GM18907 (cell line): Measurements from ENCODE around the gene MUC6.
"Not testable (repeated sequence)": the region's sequence is repeated elsewhere in the genome, so short reads cannot be mapped to it uniquely, and the experiment has no call there.

Experiments used
- ATAC-seq: cut with Tn5 transposase; IDR thresholded peaks from one replicate; pipeline ENCODE4 v1.9.1; 2021; ENCODE audit warnings: mild to moderate bottlenecking, moderate library complexity; ENCODE audit not compliant: unreplicated experiment

Gene MUC6

DNA sequence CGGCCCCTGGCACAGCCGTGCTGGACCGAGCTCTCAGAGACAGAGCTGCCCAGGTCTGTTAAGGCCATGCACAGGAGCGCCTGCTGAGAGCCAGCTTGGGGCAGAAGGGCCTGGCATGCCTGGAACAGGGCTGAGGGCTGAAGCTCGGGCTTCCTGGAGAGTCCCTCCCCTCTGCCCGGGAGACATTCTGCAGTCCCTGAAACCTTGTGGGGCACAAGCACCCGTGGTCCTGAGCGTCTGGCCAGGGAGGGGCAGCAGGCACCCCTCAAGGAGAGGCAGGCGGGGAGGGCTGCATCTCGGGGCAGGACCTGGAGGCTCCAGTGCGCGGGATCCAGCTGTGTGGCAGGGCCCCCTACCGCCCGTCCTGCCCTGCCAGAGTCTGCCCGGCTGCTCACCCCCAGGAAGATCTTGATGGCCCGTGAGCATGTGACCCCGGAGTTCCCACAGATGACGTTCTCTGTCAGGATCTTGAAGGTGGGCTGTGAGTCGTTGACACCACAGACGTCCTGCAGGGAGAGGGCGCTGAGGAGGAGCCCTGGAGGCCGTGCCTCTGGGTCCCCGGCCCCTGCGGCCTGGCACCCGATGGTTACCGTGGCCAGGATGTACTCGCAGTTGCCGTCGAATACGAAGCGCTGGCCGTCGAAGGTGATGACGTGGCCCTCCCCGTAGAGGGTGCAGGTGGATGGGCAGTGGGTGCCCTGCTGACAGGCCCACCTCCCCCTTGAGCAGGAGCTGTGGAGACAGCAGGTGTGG, 10.9 kb downstream of the MUC6 start:
- ATAC-seq, result no peak

DNA sequence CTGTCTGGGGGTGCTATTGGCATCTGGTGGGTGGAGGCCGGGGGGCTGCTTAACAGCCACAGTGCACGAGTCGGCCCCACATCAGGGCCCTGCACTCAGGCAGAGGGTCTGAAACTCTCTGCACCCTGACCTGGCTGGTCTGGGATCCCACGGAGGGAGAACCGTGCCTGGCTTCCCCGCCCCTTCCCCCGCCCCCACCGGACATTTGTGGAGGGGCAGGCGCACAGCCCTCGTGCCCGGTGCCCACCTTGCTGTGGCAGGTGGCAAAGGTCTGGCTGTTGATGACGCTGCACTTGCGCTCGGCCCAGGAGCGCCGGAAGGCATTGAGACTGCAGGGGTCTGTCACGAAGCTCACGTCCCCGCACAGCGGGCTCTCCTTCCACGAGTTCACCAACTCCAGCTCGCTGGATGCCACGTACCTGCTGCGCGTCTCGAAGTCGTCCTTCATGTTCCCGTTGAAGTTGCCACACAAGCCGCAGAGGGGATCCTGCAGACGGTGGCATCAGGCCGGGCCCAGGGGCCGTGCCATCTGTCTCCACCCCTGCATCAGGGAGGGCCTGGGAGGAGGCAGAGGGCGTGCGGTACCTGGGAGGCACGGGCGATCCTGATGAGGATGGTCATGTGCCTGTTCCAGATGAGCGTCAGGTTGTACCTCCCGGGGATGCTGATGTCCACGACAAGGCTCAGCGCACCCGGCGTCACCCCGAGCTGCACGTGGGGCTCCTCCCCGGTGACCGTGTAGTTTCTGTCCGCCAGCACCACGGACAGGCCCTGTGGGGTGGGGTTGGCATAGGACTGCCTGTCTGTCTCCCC, 11.7 kb downstream of the MUC6 start:
- no peak for ATAC-seq

DNA sequence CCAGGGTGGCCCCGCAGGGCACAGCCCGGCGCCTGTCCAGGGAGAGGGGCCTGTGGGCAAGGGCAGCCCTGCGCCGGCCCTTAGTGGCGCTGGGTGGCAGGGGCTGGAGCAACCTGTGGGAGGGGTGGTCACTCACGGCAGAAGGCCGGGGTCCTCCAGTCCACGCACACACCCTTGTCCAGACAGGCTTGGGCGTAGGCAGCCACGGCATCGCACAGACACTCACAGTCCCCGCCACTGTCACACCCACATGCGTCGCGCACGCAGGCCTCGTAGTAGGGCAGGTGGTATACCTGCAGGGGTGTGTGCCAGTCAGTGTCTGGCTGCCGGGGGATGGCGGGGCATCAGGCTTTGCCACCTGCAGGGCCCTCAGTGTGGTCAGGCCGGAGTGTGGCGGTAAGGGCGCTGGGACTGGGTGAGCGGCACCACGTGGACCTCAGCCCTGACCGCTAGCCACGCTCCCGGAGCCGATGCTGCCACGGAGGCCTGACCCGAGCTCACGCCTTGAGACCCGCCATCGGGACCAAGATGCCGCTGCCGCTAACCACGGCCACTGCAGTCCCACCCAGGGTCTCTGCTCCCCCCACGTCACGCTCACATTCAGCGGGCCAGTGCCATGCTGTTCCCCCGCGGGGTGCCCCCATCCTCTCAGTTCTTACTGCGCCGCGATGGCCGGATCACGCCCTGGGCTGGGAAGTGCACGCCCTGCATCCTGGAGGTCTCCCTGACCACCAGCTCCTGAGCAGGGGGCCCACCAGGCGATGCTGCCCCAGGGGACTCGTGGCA, 12.5 kb downstream of the MUC6 start:
- ATAC-seq, result no peak

DNA sequence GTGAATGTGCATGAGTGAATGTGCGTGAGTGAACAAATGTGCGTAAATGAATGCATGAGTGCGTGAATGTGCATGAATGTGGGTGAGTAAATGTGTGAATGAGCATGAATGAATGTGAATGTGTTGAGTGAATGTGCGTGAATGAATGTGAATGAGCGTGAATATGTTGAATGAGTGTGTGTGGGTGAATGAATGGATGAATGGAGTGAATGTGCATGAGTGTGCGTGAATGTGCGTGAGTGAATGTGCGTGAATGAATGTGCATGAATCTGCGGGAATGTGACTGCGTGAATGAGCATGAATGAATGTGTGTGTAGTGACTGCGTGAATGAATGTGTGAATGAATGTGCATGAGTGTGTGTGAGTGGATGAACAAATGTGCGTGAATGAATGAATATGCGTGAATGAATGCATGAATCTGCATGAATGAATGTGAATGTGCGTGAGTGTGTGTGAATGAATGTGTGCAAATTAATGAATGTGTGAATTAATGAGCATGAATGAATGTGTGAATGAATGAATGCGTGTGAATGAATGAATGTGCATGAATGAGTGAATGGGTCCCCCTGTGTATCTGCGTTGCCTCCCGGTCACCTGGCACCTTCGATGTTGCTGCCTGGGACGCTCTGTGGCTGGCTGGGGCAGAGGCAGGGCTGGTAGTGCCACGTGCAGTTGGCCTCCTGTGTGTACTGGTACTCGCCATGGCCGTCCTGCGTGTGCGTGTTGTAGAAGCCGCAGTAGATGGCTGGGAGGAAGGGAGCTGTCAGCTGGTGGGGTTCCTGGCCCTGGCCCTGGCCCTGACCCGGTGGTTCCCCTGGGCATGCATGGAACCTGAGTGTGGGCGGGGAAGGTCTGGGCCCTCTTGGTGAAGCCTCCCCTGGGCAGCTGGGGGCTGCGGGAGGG, 13.4 kb downstream of the MUC6 start:
- ATAC-seq, result no peak

DNA sequence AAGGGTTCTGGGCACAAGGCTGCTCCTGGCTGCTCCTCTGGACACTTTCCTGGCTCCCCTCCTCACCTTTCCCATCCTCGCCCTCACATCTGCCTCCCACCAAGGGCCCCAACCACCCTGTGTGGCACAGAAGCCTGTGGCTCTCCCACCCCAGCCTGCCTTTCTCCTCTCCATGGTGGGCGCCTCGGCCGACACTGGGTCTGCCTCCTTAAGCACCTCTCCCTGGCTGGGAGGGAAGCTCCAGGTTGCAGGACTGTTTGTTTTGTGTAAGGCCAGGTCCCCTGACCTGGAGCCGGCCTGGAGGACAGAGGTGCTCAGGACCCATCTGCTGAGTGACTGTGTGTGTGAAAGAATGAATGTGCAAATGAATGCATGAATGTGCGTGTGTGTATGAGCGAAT, 14.1 kb downstream of the MUC6 start:
- ATAC-seq, result no peak

DNA sequence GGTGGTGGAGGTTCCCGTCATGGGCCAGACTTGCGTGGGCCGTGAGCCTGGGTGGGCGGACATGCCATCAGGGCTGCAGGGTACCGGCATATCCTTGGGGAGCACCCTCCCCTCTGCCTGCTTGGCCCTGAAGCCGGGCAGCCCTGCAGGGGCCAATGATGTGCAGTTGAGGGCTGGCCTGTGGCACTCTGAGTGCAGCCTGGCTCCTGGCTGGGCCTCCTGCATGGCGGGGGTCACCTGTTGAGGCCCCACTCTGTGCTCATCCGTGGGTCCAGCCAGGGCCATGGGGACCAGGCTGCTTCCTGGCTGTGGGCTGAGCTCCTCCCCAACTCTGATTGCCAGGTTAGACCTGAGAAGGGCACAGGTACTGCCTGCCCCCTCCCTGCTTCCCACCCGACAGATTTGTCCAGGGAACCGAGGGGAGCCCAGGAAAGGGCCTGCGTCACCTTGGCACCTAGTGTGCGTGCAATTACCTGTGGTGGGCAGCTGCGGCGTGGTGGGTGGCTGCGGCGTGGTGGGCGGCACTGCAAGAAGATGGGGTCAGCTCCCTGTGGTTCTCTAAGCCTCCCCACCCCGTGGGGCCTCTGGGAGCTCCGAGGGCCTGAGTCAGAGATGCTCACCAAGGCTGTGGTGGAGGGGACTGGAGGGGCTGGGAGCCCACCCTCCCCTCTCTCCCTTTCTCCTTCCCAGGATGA, 16.2 kb downstream of the MUC6 start:
- ATAC-seq, result no peak

DNA sequence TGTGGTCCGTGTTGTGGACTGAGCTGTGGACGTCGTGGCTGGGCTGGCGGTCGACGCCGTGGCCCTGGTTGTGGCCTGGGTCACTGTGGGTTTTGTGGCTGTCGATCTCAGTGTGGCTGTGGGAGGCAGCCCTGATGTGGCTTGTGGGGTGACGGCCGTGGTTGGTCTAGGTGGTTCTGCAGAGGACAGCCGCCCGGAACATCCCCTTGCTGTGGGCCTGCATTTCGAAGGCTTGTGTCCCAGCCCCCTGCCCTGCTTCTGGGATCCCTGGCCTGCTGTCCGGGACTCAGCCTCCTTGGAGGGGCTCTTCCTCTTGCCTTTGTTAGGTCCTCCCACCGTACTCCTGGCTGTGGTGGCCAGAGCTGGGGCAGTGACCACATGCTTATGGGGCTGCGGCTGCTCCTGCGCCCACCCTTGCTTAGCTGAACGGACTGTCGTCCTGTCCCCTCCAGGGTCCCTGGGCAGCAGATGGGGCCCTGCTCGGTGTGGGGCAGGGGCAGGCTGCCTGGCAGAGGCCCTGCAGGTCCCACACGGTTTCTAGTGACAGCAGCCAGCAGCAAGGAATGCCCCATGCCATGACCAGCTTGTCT, 17.1 kb downstream of the MUC6 start:
- ATAC-seq, result no peak

DNA sequence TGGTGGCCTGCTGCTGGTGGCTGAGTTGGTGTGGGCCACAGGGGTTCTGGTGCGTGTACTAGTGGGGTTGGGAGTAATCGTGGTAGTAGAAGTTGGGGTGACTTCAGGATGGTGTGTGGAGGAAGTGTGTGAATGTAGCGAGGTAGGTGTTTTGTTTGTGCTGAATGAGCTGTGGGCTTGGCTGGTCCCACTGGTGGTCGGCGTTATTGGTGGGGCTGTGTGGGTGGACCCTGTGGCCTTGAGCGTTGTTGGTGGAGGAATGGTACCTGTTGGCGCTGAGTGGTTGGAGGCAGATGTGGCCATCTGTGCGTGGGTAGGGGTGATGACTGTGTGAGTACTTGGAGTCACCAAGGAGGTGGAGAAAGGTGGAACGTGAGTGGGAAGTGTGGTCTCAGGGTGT, 18.4 kb downstream of the MUC6 start:
- no peak for ATAC-seq

DNA sequence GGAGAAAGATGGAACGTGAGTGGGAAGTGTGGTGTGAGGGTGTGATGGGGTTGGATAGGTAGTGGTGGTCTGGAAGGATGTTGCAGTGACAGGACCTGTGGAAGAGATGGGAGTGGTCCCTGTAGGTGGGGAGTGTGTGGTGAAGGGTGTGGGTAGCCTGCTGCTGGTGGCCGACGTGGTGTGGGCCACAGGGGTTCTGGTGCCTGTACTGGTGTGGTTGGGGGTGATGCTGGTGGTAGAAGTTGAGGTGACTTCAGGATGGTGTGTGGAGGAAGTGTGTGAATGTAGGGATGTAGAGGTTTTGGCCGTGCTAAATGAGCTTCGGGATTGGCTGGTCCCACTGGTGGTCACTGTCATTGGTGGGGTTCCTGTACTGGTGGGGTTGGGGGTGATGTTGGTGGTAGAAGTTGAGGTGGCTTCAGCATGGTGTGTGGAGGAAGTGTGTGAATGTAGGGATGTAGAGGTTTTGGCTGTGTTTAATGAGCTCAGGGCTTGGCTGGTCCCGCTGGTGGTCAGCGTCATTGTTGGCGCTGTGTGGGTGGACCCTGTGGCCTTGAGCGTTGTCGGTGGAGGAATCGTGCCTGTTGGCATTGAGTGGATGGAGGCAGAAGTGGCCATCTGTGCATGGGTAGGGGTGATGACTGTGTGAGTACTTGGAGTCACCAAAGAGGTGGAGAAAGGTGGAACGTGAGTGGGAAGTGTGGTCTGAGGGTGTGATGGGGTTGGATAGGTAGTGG, 19.1 kb downstream of the MUC6 start:
- no peak for ATAC-seq

DNA sequence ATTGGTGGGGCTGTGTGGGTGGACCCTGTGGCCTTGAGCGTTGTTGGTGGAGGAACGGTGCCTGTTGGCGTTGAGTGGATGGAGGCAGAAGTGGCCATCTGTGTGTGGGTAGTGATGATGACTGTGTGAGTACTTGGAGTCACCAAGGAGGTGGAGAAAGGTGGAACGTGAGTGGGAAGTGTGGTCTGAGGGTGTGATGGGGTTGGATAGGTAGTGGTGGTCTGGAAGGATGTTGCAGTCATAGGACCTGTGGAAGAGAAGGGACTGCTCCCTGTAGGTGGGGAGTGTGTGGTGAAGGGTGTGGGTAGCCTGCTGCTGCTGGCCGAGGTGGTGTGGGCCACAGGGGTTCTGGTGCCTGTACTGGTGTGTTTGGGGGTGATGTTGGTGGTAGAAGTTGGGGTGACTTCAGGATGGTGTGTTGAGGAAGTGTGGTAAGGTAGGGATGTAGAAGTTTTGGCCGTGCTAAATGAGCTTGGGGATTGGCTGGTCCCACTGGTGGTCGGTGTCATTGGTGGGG, 19.9 kb downstream of the MUC6 start:
- not testable (repeated sequence) for ATAC-seq

DNA sequence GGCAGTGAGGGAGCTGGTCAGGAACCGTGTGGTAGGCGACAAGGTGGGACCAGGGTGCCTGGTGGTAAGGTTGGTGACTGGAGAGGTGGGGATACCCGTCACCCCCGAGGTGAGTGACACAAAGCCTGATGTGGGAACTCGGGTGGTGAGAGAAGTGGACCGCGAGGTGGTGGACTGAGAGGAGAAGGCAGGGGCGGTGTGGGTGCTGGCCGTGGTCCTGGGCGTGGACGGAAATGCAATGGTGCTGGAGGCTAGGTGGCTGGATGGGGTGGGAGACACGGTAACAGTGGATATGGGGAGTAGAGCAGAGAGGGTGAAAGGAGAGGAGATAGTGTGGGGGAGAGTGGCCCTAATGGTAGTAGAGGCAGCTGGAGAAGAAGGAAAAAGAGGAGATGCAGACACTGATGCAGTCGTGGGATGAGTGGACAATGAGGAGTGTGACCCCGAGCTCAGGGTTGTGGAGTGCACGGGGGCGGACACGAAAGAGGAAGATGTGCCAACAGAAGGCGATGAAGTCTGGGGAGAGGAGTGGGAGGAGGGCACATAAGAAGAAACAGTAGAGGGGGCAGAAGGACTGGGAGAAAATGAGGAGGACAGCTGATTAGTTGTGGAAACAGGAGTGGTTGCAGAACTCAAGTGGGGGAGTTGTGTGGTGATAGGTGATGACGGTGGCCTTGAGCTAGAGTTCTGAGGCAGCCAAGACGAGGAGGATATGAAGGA, 20.5 kb downstream of the MUC6 start:
- no peak for ATAC-seq

DNA sequence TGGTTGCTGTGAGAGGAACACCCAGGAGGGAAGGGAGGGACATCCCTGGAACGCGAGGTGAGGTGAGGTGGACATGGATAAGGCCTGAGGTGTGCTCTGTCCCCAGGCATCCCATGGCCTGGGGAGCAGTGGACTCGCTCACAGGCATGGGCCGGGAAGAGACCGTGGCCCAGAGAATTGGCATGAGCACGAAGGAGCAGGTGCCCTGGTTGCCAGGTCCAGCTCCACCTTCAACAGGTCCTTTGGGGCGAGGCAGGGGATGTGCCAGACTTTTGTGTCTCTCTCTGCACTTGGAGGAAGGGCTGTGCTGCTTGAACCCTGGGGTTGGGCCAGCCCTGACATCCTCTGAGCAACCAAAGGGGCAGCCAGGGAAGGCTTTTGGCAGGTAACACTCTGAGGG, 21.5 kb downstream of the MUC6 start:
- ATAC-seq, result no peak

DNA sequence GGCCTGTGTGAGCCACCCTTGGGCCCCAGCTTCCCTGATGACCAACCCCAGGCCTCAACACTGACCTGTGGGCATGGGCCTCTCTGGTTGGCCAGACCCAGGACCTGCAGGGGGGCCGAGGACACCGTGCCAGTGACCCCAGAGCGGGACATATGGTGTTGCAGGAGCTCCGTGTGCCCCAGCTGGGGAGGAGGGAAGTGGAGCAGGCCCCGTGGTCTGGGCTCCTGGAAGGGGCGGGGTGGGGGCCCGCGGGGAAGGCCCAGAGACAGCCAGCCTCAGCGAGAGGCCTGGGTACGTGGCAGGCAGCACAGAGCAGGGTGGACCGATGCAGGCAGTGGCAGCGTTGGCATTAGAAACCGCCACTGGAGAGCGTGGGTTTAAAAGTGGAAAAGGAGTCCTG, 22.2 kb downstream of the MUC6 start:
- no peak for ATAC-seq

DNA sequence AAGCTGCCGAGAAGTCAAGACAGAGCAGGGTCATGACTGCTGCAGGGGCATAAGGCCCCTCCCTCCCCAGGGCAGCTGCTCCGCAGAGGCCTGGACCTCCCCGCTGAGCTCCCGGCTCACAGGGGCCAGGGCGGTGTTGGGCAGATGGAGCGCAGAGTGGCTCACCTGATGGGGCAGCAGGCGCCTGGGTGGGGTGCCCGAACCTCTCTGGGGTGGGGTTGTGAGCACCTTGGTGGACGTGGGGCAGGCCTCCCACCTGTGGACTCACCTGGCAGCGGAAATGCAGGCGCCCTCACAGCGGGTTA, 22.9 kb downstream of the MUC6 start:
- ATAC-seq, result no peak

DNA sequence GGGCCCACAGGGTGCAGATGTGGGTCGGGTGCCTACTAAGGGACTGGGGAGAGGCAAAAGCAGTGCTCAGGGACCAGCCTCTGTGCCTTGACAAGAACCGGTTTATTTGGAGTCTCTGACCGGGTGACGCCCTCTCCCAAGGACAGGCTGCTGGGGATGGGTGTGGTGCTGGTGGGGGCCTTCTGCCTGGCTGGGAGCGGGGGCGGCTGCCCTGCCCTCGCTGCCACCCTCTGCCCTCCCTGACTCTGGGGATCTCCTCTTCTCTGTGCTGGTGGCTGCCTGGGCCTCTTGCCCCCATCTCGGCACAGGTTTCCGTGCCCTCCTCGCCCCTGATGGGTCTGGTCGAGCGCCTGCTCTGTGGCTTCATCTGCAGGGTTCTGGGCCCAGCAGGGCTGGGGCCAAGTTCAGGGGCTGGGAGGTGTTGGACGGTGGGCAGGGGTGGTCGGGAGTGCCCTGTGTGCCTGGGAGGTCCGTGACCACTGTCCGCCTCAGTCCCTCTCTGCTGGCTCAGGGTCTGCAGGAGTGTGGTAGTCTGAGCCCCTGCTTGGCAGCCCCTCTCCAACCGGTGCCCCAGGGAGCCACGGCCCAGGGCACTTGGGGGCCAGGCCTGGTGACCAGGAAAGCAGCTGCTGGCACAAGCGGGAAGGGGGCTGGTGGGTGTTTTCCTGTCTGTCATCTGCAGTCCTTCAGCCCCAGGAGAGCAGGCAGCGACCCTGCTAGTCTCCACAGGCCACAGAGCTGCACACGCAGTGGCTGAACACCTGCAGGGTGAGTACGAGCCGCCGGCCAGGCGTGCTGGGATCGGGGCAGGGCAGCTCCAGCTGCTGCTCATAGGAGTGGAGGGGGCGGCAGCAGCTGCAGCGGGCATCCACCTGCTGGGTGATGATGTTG, 23.5 kb downstream of the MUC6 start:
- no peak for ATAC-seq

DNA sequence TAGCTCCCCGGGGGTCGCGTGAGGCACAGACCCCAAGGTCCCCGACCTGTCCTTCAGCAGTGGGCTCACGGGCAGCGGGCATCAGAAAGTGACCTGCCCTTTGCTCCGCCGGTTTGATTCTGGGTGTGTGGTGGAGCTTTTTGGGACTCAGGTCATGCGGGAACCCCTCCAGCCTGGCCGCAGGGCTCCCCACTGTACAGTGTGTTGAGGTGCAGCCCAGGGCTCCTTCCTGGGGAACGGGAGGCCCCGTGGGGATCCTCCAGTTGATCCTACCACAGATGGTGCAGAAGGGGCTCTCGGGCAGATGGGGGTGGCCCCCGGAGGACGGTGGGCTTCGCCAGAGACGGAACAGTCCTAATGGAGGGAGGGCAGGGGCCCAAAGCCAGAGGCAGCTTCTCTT, 24.2 kb downstream of the MUC6 start:
- ATAC-seq, result no peak

DNA sequence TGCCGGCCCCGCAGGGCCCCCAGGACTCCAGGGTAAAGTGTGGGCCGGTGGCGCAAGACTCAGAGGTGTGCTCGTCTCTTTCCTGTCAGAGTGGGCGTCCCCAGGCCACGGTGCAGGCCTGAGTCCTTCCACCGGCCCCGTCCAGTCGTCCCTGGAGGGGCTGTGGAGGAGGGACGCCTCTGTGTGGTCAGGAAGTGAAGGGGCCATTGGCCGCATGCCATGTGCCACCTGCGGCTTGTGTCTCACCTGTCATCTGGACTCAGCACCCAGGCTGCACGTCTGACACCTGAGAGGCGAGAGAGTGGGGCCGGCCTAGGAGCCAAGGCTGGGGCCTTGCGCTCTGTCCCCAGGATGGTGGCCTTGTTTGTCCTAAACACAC, 25.2 kb downstream of the MUC6 start:
- ATAC-seq, result no peak
